ENCODE results near the gene GAD1. TPM values are rescaled to one million over a fixed set of nuclear protein-coding genes. Genes with fewer than 3 reads are reported as not detected.
A peak's percentile ranks its signal among the peaks of the same experiment; 100 is the strongest.

GAD1 gene
- total and polyA plus RNA-seq, 5 donors from 2014 or later, result not detected

DNA sequence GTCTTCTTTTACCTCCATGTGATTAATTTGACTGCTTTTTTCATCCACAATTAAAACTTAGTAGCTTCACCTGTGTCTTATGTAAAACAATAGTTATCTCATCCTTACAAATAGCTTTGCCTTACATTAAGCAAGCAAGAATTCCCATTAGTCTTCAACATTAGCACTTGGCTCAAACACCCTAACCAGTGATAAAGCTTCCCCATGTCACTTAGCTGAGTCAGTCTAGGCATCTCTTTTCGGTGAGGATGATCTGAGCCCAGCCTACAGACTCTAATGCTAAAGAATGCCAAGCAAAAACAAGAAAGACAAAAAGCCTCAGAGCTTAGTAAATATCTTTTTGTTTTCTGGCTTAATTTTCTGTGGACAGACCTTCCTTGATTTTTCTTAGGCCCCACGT lies 26.1 kb downstream of the GAD1 start:
- no peak overlapping the region for H3K27ac Mint-ChIP-seq

GRCh38 chr2:170843656-170844055 lies 27.0 kb downstream of the GAD1 start:
- H3K4me3 Mint-ChIP-seq, result no peak overlapping the region
- peaks cover 0 to 2% (median 0%) of the 10 kb centered on the region in 7 donors for H3K9me3 Mint-ChIP-seq
- Histone ChIP-seq H3K27me3 (ENCODE audit: control insufficient read depth, insufficient read depth, low read length) (peaks cover 13% of the 10 kb centered on the region), H3K36me3 (ENCODE audit: control insufficient read depth, insufficient read depth, low read length) (no peaks in the 10 kb centered on the region), H3K9me3 (ENCODE audit: control insufficient read depth in 2 of 2, low read length in 2 of 2) (no peaks in the 10 kb centered on the region), H3K4me1 (ENCODE audit: control insufficient read depth, insufficient read depth, low read length, poor library complexity, severe bottlenecking) (no peaks in the 10 kb centered on the region), H3K27ac (ENCODE audit: insufficient read depth, low read length, poor library complexity, severe bottlenecking) (no peak overlapping the region), H3K4me3 (ENCODE audit: low read depth, low read length) (no peak overlapping the region)
- H3K27me3 Mint-ChIP-seq, result peaks cover 52% of the 10 kb centered on the region
- H3K36me3 Mint-ChIP-seq, result no peaks in the 10 kb centered on the region
- DNase-seq (peak in 1 of 3 donors; percentile 38), ATAC-seq (ENCODE audit: low read depth in 2 of 2) (no peak)
- no peak overlapping the region for H3K27ac Mint-ChIP-seq
- H3K4me1 Mint-ChIP-seq, result peaks cover 0 to 8% (median 4%) of the 10 kb centered on the region in 4 donors

More for the DNA sequence above, 26.1 kb downstream of the GAD1 start:
- ATAC-seq (ENCODE audit: low read depth in 2 of 2) (no peak), DNase-seq (no peak)
- Histone ChIP-seq H3K9me3 (ENCODE audit: control insufficient read depth in 2 of 2, low read length in 2 of 2) (no peaks in the 10 kb centered on the region), H3K27me3 (ENCODE audit: control insufficient read depth, insufficient read depth, low read length) (peaks cover 15% of the 10 kb centered on the region), H3K4me1 (ENCODE audit: control insufficient read depth, insufficient read depth, low read length, poor library complexity, severe bottlenecking) (no peaks in the 10 kb centered on the region), H3K36me3 (ENCODE audit: control insufficient read depth, insufficient read depth, low read length) (no peaks in the 10 kb centered on the region), H3K27ac (ENCODE audit: insufficient read depth, low read length, poor library complexity, severe bottlenecking) (no peak overlapping the region), H3K4me3 (ENCODE audit: low read depth, low read length) (no peak overlapping the region)
- H3K4me1 Mint-ChIP-seq, result peaks cover 0 to 8% (median 4%) of the 10 kb centered on the region in 4 donors
- H3K9me3 Mint-ChIP-seq, result peaks cover 0 to 2% (median 0%) of the 10 kb centered on the region in 7 donors
- peaks cover 54% of the 10 kb centered on the region for H3K27me3 Mint-ChIP-seq
- no peaks in the 10 kb centered on the region for H3K36me3 Mint-ChIP-seq
- no peak overlapping the region for H3K4me3 Mint-ChIP-seq

- peaks cover 0 to 2% (median 0%) of the 10 kb centered on the region in 7 donors for H3K9me3 Mint-ChIP-seq
- no peaks in the 10 kb centered on the region for H3K36me3 Mint-ChIP-seq
- H3K4me3 ChIP-seq (ENCODE audit: low read depth, low read length), result no peak overlapping the region
- H3K27ac Mint-ChIP-seq, result no peak overlapping the region
- peaks cover 47% of the 10 kb centered on the region for H3K27me3 Mint-ChIP-seq
- no peak for ATAC-seq (ENCODE audit: low read depth in 2 of 2)
- H3K9me3 ChIP-seq (ENCODE audit: control insufficient read depth in 2 of 2, low read length in 2 of 2), result no peaks in the 10 kb centered on the region
- H3K4me1 ChIP-seq (ENCODE audit: control insufficient read depth, insufficient read depth, low read length, poor library complexity, severe bottlenecking), result no peaks in the 10 kb centered on the region
- peaks cover 0 to 8% (median 4%) of the 10 kb centered on the region in 4 donors for H3K4me1 Mint-ChIP-seq
- H3K4me3 Mint-ChIP-seq, result no peak overlapping the region
- H3K27ac ChIP-seq (ENCODE audit: insufficient read depth, low read length, poor library complexity, severe bottlenecking), result no peak overlapping the region
- peaks cover 10% of the 10 kb centered on the region for H3K27me3 ChIP-seq (ENCODE audit: control insufficient read depth, insufficient read depth, low read length)
- no peaks in the 10 kb centered on the region for H3K36me3 ChIP-seq (ENCODE audit: control insufficient read depth, insufficient read depth, low read length)
- peak in 1 of 3 donors; percentile 22 for DNase-seq
Measured at GRCh38 chr2:170845343-170845742, 28.7 kb downstream of the GAD1 start.

DNA sequence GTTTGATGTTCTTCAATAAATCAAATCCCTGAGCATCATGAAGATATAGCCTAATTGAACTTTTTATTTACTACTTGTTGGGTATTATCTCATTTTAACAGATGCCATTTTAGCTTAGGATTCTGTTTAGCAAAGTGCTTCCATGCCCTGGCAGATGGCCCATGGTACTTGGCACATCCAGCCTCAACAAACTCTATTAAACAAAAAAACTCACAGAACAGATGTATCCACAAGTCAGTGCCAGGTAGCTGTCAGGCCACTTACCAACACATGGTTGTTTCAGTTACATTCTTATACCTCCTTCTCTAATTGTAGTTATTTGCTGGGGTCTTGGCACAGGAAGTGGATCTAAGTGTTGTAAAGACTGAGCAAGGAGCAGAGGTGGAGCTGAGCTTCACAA lies 29.6 kb downstream of the GAD1 start:
- Mint-ChIP-seq H3K4me1 (peaks cover 0 to 8% (median 4%) of the 10 kb centered on the region in 4 donors), H3K4me3 (no peak overlapping the region), H3K27ac (no peak overlapping the region), H3K9me3 (peaks cover 0 to 2% (median 0%) of the 10 kb centered on the region in 7 donors), H3K27me3 (peaks cover 46% of the 10 kb centered on the region), H3K36me3 (no peaks in the 10 kb centered on the region)
- ATAC-seq (ENCODE audit: low read depth in 2 of 2) (no peak), DNase-seq (no peak)
- no peaks in the 10 kb centered on the region for H3K9me3 ChIP-seq (ENCODE audit: control insufficient read depth in 2 of 2, low read length in 2 of 2)
- H3K27ac ChIP-seq (ENCODE audit: insufficient read depth, low read length, poor library complexity, severe bottlenecking), result no peak overlapping the region
- H3K27me3 ChIP-seq (ENCODE audit: control insufficient read depth, insufficient read depth, low read length), result peaks cover 10% of the 10 kb centered on the region
- no peaks in the 10 kb centered on the region for H3K4me1 ChIP-seq (ENCODE audit: control insufficient read depth, insufficient read depth, low read length, poor library complexity, severe bottlenecking)
- H3K4me3 ChIP-seq (ENCODE audit: low read depth, low read length), result no peak overlapping the region
- no peaks in the 10 kb centered on the region for H3K36me3 ChIP-seq (ENCODE audit: control insufficient read depth, insufficient read depth, low read length)

DNA sequence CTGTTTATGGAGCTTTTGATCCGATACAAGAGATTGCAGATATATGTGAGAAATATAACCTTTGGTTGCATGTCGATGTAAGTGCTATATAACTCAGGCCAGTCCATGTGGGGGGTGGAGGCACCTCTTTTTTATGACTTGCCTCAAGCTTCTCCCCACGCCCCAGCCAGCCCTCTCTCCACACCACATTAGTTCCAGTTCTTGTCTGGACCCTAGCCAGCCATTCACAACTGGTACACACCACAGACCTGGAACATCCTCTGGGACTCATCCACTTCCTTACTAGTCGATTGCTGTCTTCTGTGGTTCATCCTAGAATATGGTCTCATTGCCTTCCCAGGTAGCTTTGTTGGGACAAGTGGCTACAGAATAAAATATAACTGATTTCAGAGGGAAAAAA lies 31.0 kb downstream of the GAD1 start:
- H3K27me3 ChIP-seq (ENCODE audit: control insufficient read depth, insufficient read depth, low read length), result peaks cover 10% of the 10 kb centered on the region
- Mint-ChIP-seq H3K27me3 (peaks cover 46% of the 10 kb centered on the region), H3K4me1 (peaks cover 0 to 8% (median 4%) of the 10 kb centered on the region in 4 donors), H3K27ac (no peak overlapping the region), H3K4me3 (no peak overlapping the region), H3K9me3 (no peaks in the 10 kb centered on the region), H3K36me3 (no peaks in the 10 kb centered on the region)
- H3K4me3 ChIP-seq (ENCODE audit: low read depth, low read length), result no peak overlapping the region
- H3K4me1 ChIP-seq (ENCODE audit: control insufficient read depth, insufficient read depth, low read length, poor library complexity, severe bottlenecking), result no peaks in the 10 kb centered on the region
- H3K27ac ChIP-seq (ENCODE audit: insufficient read depth, low read length, poor library complexity, severe bottlenecking), result no peak overlapping the region
- H3K36me3 ChIP-seq (ENCODE audit: control insufficient read depth, insufficient read depth, low read length), result no peaks in the 10 kb centered on the region
- ATAC-seq (ENCODE audit: low read depth in 2 of 2) (no peak), DNase-seq (no peak)
- H3K9me3 ChIP-seq (ENCODE audit: control insufficient read depth in 2 of 2, low read length in 2 of 2), result no peaks in the 10 kb centered on the region

- H3K36me3 ChIP-seq (ENCODE audit: control insufficient read depth, insufficient read depth, low read length), result no peaks in the 10 kb centered on the region
- peaks cover 13% of the 10 kb centered on the region for H3K27me3 ChIP-seq (ENCODE audit: control insufficient read depth, insufficient read depth, low read length)
- H3K27ac ChIP-seq (ENCODE audit: insufficient read depth, low read length, poor library complexity, severe bottlenecking), result no peak overlapping the region
- H3K4me3 Mint-ChIP-seq, result no peak overlapping the region
- ATAC-seq (ENCODE audit: low read depth in 2 of 2) (no peak), DNase-seq (no peak)
- H3K4me1 Mint-ChIP-seq, result peaks cover 0 to 5% (median 2%) of the 10 kb centered on the region in 4 donors
- no peaks in the 10 kb centered on the region for H3K4me1 ChIP-seq (ENCODE audit: control insufficient read depth, insufficient read depth, low read length, poor library complexity, severe bottlenecking)
- no peak overlapping the region for H3K4me3 ChIP-seq (ENCODE audit: low read depth, low read length)
- H3K36me3 Mint-ChIP-seq, result no peaks in the 10 kb centered on the region
- H3K27ac Mint-ChIP-seq, result no peak overlapping the region
- H3K9me3 ChIP-seq (ENCODE audit: control insufficient read depth in 2 of 2, low read length in 2 of 2), result no peaks in the 10 kb centered on the region
- H3K9me3 Mint-ChIP-seq, result no peaks in the 10 kb centered on the region
- H3K27me3 Mint-ChIP-seq, result peaks cover 41% of the 10 kb centered on the region
Measured at GRCh38 chr2:170848587-170848986, 31.9 kb downstream of the GAD1 start.

GRCh38 chr2:170850251-170850650 lies 33.6 kb downstream of the GAD1 start:
- no peak overlapping the region for H3K4me3 Mint-ChIP-seq
- DNase-seq (no peak), ATAC-seq (ENCODE audit: low read depth in 2 of 2) (no peak)
- no peak overlapping the region for H3K27ac ChIP-seq (ENCODE audit: insufficient read depth, low read length, poor library complexity, severe bottlenecking)
- peaks cover 28% of the 10 kb centered on the region for H3K27me3 Mint-ChIP-seq
- no peaks in the 10 kb centered on the region for H3K9me3 ChIP-seq (ENCODE audit: control insufficient read depth in 2 of 2, low read length in 2 of 2)
- H3K36me3 Mint-ChIP-seq, result no peaks in the 10 kb centered on the region
- H3K4me3 ChIP-seq (ENCODE audit: low read depth, low read length), result no peak overlapping the region
- H3K27ac Mint-ChIP-seq, result no peak overlapping the region
- no peaks in the 10 kb centered on the region for H3K4me1 Mint-ChIP-seq
- no peaks in the 10 kb centered on the region for H3K36me3 ChIP-seq (ENCODE audit: control insufficient read depth, insufficient read depth, low read length)
- no peaks in the 10 kb centered on the region for H3K9me3 Mint-ChIP-seq
- H3K27me3 ChIP-seq (ENCODE audit: control insufficient read depth, insufficient read depth, low read length), result peaks cover 7% of the 10 kb centered on the region
- no peaks in the 10 kb centered on the region for H3K4me1 ChIP-seq (ENCODE audit: control insufficient read depth, insufficient read depth, low read length, poor library complexity, severe bottlenecking)

GRCh38 chr2:170851635-170852034 lies 34.9 kb downstream of the GAD1 start:
- Histone ChIP-seq H3K9me3 (ENCODE audit: control insufficient read depth in 2 of 2, low read length in 2 of 2) (no peaks in the 10 kb centered on the region), H3K36me3 (ENCODE audit: control insufficient read depth, insufficient read depth, low read length) (no peaks in the 10 kb centered on the region), H3K27me3 (ENCODE audit: control insufficient read depth, insufficient read depth, low read length) (peaks cover 11% of the 10 kb centered on the region), H3K4me3 (ENCODE audit: low read depth, low read length) (no peak overlapping the region), H3K27ac (ENCODE audit: insufficient read depth, low read length, poor library complexity, severe bottlenecking) (no peak overlapping the region), H3K4me1 (ENCODE audit: control insufficient read depth, insufficient read depth, low read length, poor library complexity, severe bottlenecking) (no peaks in the 10 kb centered on the region)
- Mint-ChIP-seq H3K9me3 (peaks cover 0 to 2% (median 0%) of the 10 kb centered on the region in 7 donors), H3K27ac (no peak overlapping the region), H3K27me3 (peaks cover 26% of the 10 kb centered on the region), H3K4me3 (no peak overlapping the region), H3K4me1 (no peaks in the 10 kb centered on the region), H3K36me3 (no peaks in the 10 kb centered on the region)
- ATAC-seq (ENCODE audit: low read depth in 2 of 2) (no peak), DNase-seq (no peak)
